Colonic mucosa (tissue), 4 donors: ENCODE data around the gene GRIK2. TPM values are rescaled to one million over a fixed set of nuclear protein-coding genes. Genes with fewer than 3 reads are reported as not detected.
"Not testable (repeated sequence)": the region's sequence is repeated elsewhere in the genome, so short reads cannot be mapped to it uniquely, and the experiment has no call there.

Source experiments
- DNase-seq: peaks from one replicate; pipeline ENCODE4 v3.0.0-alpha.2; 2020
- H3K27ac ChIP-seq: fragments of 200-600 bp; one replicate; pipeline ENCODE4 v1.8.0; 2021
- H3K27me3 ChIP-seq: fragments of 200-600 bp; one replicate; pipeline ENCODE4 v1.8.0; 2021
- H3K36me3 ChIP-seq: fragments of 200-600 bp; one replicate; pipeline ENCODE4 v1.8.0; 2021
- H3K4me1 ChIP-seq: fragments of 200-600 bp; one replicate; pipeline ENCODE4 v1.8.0; 2021; ENCODE audit warnings: mild to moderate bottlenecking
- H3K4me3 ChIP-seq: fragments of 200-600 bp; one replicate; pipeline ENCODE4 v1.8.0; 2021
- H3K9ac ChIP-seq, 2 donors: one replicate each; pipeline ENCODE4 v1.7.0; 2013; ENCODE audit warnings: control low read depth in 2 of 2, low read depth in 2 of 2, low read length in 2 of 2
- H3K9me3 ChIP-seq: fragments of 200-600 bp; one replicate; pipeline ENCODE4 v1.8.0; 2021
- intact Hi-C: fragments of 100-400 bp; cut with DNase I; formaldehyde crosslinking; loops from one replicate; pipeline ENCODE4 v1.14.1; 2022
- total RNA-seq, 2 donors: library from RNA; stranded (reverse); fragmentation: NEBNext Ultra II Directional in 1 of 2; extraction: Animal tissue kit (Norgen Biotek cat#: 25700) in 1 of 2; gene quantifications; one replicate each; pipeline ENCODE4 v1.2.1, GENCODE V29; 2021
- TF ChIP-seq, protein P1 (sequence below): fragments of 200-600 bp; IDR thresholded peaks from one replicate; pipeline ENCODE4 v1.8.0; 2022; ENCODE audit warnings: antibody characterized with exemption, mild to moderate bottlenecking
- donor health status: healthy.
- donor health status: DM: no; HTN: no; CAD: no.
- donor health status: DM: no; HTN: no; CAD: no.

The GRIK2 gene
- total RNA-seq, 2 donors from 2014 or later = 0.50 to 0.72 TPM

DNA sequence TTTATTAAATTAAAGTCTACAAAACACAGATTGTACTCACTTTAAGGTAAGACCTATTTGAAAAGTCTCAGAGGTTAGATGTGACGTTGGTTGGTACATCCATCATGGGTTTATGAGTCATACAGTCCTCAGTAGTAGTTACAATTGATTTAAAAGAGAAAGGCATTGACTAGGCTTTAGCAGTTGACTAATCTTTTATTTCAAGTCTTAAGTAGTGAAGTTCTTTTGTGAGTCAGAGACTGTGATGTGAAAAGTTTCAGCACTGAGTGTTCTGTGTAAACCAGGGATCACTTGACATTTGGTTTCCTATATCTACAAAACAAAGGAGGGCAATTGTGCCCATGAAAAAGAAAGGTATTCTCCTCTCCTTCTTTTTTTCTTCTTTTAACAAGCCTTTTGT lies 221.3 kb downstream of the GRIK2 start:
- TF ChIP-seq, protein P1, sequence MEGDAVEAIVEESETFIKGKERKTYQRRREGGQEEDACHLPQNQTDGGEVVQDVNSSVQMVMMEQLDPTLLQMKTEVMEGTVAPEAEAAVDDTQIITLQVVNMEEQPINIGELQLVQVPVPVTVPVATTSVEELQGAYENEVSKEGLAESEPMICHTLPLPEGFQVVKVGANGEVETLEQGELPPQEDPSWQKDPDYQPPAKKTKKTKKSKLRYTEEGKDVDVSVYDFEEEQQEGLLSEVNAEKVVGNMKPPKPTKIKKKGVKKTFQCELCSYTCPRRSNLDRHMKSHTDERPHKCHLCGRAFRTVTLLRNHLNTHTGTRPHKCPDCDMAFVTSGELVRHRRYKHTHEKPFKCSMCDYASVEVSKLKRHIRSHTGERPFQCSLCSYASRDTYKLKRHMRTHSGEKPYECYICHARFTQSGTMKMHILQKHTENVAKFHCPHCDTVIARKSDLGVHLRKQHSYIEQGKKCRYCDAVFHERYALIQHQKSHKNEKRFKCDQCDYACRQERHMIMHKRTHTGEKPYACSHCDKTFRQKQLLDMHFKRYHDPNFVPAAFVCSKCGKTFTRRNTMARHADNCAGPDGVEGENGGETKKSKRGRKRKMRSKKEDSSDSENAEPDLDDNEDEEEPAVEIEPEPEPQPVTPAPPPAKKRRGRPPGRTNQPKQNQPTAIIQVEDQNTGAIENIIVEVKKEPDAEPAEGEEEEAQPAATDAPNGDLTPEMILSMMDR = no peak
- no peaks in the 10 kb centered on the region for H3K27me3 ChIP-seq
- H3K36me3 ChIP-seq = no peaks in the 10 kb centered on the region
- H3K9ac ChIP-seq = no peak overlapping the region
- no peak overlapping the region for H3K27ac ChIP-seq
- intact Hi-C loops = no loop called here
- H3K9me3 ChIP-seq = no peaks in the 10 kb centered on the region
- H3K4me1 ChIP-seq = no peaks in the 10 kb centered on the region
- no peak overlapping the region for H3K4me3 ChIP-seq
- no peak for DNase-seq

- no peaks in the 10 kb centered on the region for H3K27me3 ChIP-seq
- TF ChIP-seq, protein P1 = no peak
- H3K4me1 ChIP-seq = no peaks in the 10 kb centered on the region
- H3K9me3 ChIP-seq = no peaks in the 10 kb centered on the region
- DNase-seq = no peak
- no peak overlapping the region for H3K9ac ChIP-seq
- H3K27ac ChIP-seq = no peak overlapping the region
- H3K36me3 ChIP-seq = no peaks in the 10 kb centered on the region
- intact Hi-C loops = no loop called here
- no peak overlapping the region for H3K4me3 ChIP-seq
Observed at GRCh38 chr6:101626269-101626668, 232.8 kb downstream of the GRIK2 start.

DNA sequence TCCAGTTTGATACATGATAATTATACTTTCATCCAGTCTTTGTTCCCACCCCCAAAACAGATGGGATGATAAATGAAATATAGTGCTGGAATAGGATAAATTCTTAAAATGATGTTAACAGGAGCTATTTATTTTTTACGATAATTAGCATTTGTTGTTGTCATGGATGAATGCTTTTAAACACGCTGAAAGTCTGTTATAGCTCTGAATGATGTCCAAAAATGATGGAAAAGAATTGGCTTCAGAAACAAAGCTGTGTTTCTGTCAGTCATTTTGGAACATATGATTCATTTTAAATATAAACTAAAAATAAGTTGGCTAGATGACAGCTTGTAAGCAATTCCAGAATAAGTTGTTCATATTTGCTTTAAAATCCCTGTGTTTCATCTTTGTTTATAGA lies 237.4 kb downstream of the GRIK2 start:
- no peak overlapping the region for H3K27ac ChIP-seq
- intact Hi-C loops = no loop called here

GRCh38 chr6:101633081-101633480 lies 239.6 kb downstream of the GRIK2 start:
- Histone ChIP-seq H3K4me1 (no peaks in the 10 kb centered on the region), H3K27me3 (no peaks in the 10 kb centered on the region), H3K4me3 (no peak overlapping the region), H3K9me3 (no peaks in the 10 kb centered on the region), H3K9ac (no peak overlapping the region), H3K36me3 (no peaks in the 10 kb centered on the region), H3K27ac (no peak overlapping the region)
- TF ChIP-seq, protein P1 = no peak
- no peak for DNase-seq
- intact Hi-C loops = no loop called here

More for the DNA sequence above, 237.4 kb downstream of the GRIK2 start:
- no peak for DNase-seq
- TF ChIP-seq, protein P1 = no peak
- no peaks in the 10 kb centered on the region for H3K36me3 ChIP-seq
- H3K4me1 ChIP-seq = no peaks in the 10 kb centered on the region
- H3K9ac ChIP-seq = no peak overlapping the region
- no peak overlapping the region for H3K4me3 ChIP-seq
- H3K27me3 ChIP-seq = no peaks in the 10 kb centered on the region
- no peaks in the 10 kb centered on the region for H3K9me3 ChIP-seq

GRCh38 chr6:101638865-101639264 lies 245.4 kb downstream of the GRIK2 start:
- H3K9ac ChIP-seq, H3K36me3 ChIP-seq, DNase-seq, H3K4me3 ChIP-seq, H3K9me3 ChIP-seq, intact Hi-C loops, H3K27me3 ChIP-seq, H3K4me1 ChIP-seq, H3K27ac ChIP-seq: not testable (repeated sequence)

- Histone ChIP-seq H3K27me3 (no peaks in the 10 kb centered on the region), H3K27ac (no peak overlapping the region), H3K9ac (no peak overlapping the region), H3K9me3 (no peaks in the 10 kb centered on the region), H3K4me1 (no peaks in the 10 kb centered on the region), H3K36me3 (no peaks in the 10 kb centered on the region), H3K4me3 (no peak overlapping the region)
- TF ChIP-seq, protein P1 = no peak
- intact Hi-C loops = no loop called here
- no peak for DNase-seq
Observed at GRCh38 chr6:101640131-101640530, 246.6 kb downstream of the GRIK2 start.
